Spleen (tissue), 11 donors: ENCODE measurements around the gene USP24. TPM values are rescaled to one million over a fixed set of nuclear protein-coding genes. Genes with fewer than 3 reads are reported as not detected.
"Not testable (repeated sequence)": the region's sequence is repeated elsewhere in the genome, so short reads cannot be mapped to it uniquely, and the experiment has no call there.

Source experiments
- DNase-seq: peaks from one replicate; pipeline ENCODE4 v3.0.0-alpha.2; 2020
- H3K27ac ChIP-seq, 8 donors: fragments of 200-600 bp; sonication (generic) in 7 of 8; 1 replicate in 4 of 8; 2 replicates in 4 of 8; pipeline versions ENCODE4 v1.5.0 to v1.8.0; 2016 to 2021; ENCODE audit warnings: inconsistent platforms in 4 of 8, mild to moderate bottlenecking in 4 of 8, moderate library complexity in 1 of 8
- H3K27me3 ChIP-seq, 7 donors: fragments of 200-600 bp; sonication (generic) in 6 of 7; replicated peaks in 1 of 7; 1 replicate in 4 of 7; 2 replicates in 3 of 7; pipeline versions ENCODE4 v1.5.0 to v1.8.0; 2016 to 2021; ENCODE audit warnings: inconsistent platforms in 3 of 7, mild to moderate bottlenecking in 1 of 7
- H3K36me3 ChIP-seq, 6 donors: fragments of 200-600 bp; sonication (generic) in 5 of 6; 1 replicate in 4 of 6; 2 replicates in 2 of 6; pipeline versions ENCODE4 v1.5.0 to v1.8.0; 2016 to 2021; ENCODE audit warnings: inconsistent platforms in 2 of 6
- H3K4me1 ChIP-seq, 6 donors: fragments of 200-600 bp; sonication (generic) in 5 of 6; 1 replicate in 3 of 6; 2 replicates in 3 of 6; pipeline versions ENCODE4 v1.5.0 to v1.8.0; 2016 to 2021; ENCODE audit warnings: inconsistent platforms in 3 of 6
- H3K4me3 ChIP-seq, 8 donors: fragments of 200-600 bp; sonication (generic) in 7 of 8; 1 replicate in 4 of 8; 2 replicates in 4 of 8; pipeline versions ENCODE4 v1.5.0 to v1.8.0; 2016 to 2021; ENCODE audit warnings: inconsistent platforms in 4 of 8, mild to moderate bottlenecking in 4 of 8, moderate library complexity in 2 of 8
- H3K9me3 ChIP-seq, 8 donors: fragments of 200-600 bp; sonication (generic) in 7 of 8; 1 replicate in 4 of 8; 2 replicates in 4 of 8; pipeline versions ENCODE4 v1.5.0 to v1.8.0; 2016 to 2021; ENCODE audit warnings: inconsistent platforms in 4 of 8
- CTCF ChIP-seq, 11 experiments: fragments of 200-600 bp in 7 of 11; fragments of 450-650 bp in 4 of 11; sonication (generic) in 4 of 11; IDR thresholded peaks in 8 of 11; conservative IDR thresholded peaks in 3 of 11; 1 replicate in 7 of 11; 2 replicates in 4 of 11; pipeline versions ENCODE4 v1.4.0 to v1.8.0; 2016 to 2021; ENCODE audit warnings: antibody characterized with exemption in 11 of 11, inconsistent platforms in 4 of 11, mild to moderate bottlenecking in 1 of 11
- POLR2A ChIP-seq, 3 donors: fragments of 450-650 bp; IDR thresholded peaks; one replicate each; pipeline ENCODE4 v1.5.1; 2017; ENCODE audit warnings: antibody characterized with exemption in 3 of 3, mild to moderate bottlenecking in 1 of 3
- POLR2AphosphoS5 ChIP-seq, 3 donors: sonication (generic); formaldehyde crosslinking; IDR thresholded peaks; one replicate each; pipeline ENCODE4 v1.5.1; 2017; ENCODE audit warnings: antibody characterized with exemption in 3 of 3
- WGBS, 5 donors: extraction: QIAGEN DNeasy Blood & Tissue Kit in 3 of 5; methylation state at CpG; one replicate each; pipeline versions ENCODE4 v1.1.5 to v1.1.7; 2013 to 2018; 5-methylcytosine and 5-hydroxymethylcytosine counted together
- intact Hi-C: fragments of 100-400 bp; cut with DNase I; formaldehyde crosslinking; loops from one replicate; pipeline ENCODE4 v1.15.0; 2023; ENCODE audit warnings: low total_unique reads
- microRNA-seq, 3 donors: library from miRNA; unstranded; fragments of <30 nt; microRNA quantifications; one replicate each; pipeline versions ENCODE4 to v1.1.0, GENCODE V29; 2019 to 2020
- polyA plus RNA-seq, 3 donors: library from polyadenylated mRNA; stranded (reverse); fragments of 200-250 nt; gene quantifications; one replicate each; pipeline ENCODE4 v1.2.1, GENCODE V29; 2013
- small RNA-seq, 4 donors: library from RNA; depleted of rRNA; stranded (forward); fragments of <200 nt; gene quantifications; one replicate each; pipeline ENCODE3, GENCODE V24; 2016
- total RNA-seq, 7 donors: library from RNA; depleted of rRNA in 3 of 7; stranded (reverse); fragments of >200 nt in 3 of 7; fragmentation: NEBNext Ultra II Directional in 4 of 7; extraction: Animal tissue kit (Norgen Biotek cat#: 25700) in 4 of 7; gene quantifications; one replicate each; pipeline versions ENCODE4 v1.1.0 to v1.2.1, GENCODE V29; 2016 to 2021
- donor health status: healthy with polysubstance abuse.
- donor health status: DM: no; HTN: no; CAD: no; lungs with moderate emphysema.
- donor health status: DM: no; HTN: no; CAD: no.
- donor health status: Bipolar disorder and iron deficiency.
- donor health status: healthy.
- donor health status: DM: no; HTN: no; CAD: no.
- donor health status: DM: yes; HTN: yes; CAD: no.

The USP24 gene
- total and polyA plus RNA-seq, 10 donors = 11.6 to 94.5 (median 70.1) TPM

GRCh38 chr1:55024163-55024562 is 191.0 kb downstream of the USP24 start:
- H3K4me1 ChIP-seq = peaks cover 0 to 11% (median 6%) of the 10 kb centered on the region in 6 donors
- peak; percentile 33 for DNase-seq
- H3K9me3 ChIP-seq, H3K27ac ChIP-seq, intact Hi-C loops, H3K4me3 ChIP-seq, H3K36me3 ChIP-seq: not testable (repeated sequence)
- WGBS, 5 donors = 81 to 94% (median 83%) methylated on average over 7 to 10 of the region's 10 CpGs
- peaks cover 0 to 10% (median 0%) of the 10 kb centered on the region in 7 donors for H3K27me3 ChIP-seq

DNA sequence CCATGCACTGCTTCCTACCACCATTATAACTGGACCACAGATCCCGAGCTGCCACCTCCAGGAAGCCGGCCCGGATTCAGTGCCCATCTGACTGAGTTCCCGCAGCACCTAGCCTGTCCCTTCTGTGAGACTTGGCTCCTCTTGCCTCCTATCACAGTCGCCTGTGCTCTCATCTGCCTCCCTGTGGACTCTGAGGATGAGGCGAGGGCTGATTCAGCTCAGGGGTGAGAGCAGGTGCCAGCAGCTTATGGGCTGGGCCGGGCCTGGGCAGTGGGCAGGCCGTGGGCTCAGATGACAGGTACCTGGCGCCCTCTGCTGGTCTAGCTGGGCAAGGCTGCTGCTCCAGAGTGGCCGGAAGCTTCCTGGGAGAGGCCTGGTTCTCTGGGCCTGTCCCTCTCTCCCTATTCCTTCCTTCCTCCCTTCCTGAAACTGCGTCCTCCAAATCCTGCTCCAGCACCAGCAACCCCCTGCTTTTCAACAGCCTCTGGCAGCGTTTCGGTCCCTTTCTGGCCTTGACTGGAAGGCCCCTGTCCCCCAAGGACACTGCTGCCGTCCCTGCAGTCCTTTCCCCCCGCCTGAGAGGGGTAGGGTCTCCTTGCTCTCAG is 193.1 kb downstream of the USP24 start:
- peaks cover 0 to 17% (median 0%) of the 10 kb centered on the region in 7 donors for H3K27me3 ChIP-seq
- WGBS, 5 donors = 46 to 55% (median 48%) methylated on average over 15 of the region's 15 CpGs
- peaks cover 0 to 11% (median 6%) of the 10 kb centered on the region in 6 donors for H3K4me1 ChIP-seq
- peak overlapping the region in 5 of 8 donors; percentile 5 to 65 (median 48) for H3K27ac ChIP-seq
- peak; percentile 91 for DNase-seq
- intact Hi-C loops = no loop called here
- H3K4me3 ChIP-seq = no peak overlapping the region
- no peak for TF ChIP-seq POLR2A (IDR thresholded peaks at IDR 0.05)
- peak in 2 of 3 donors; percentile 22 to 43 for TF ChIP-seq POLR2AphosphoS5 (IDR thresholded peaks at IDR 0.05)
- TF ChIP-seq CTCF (IDR thresholded peaks at IDR 0.05 in 8 of 11, conservative IDR thresholded peaks at IDR 0.05 in 3 of 11) = peak; percentile 60 to 92 (median 79)
- no peaks in the 10 kb centered on the region for H3K9me3 ChIP-seq
- no peaks in the 10 kb centered on the region for H3K36me3 ChIP-seq

- no peaks in the 10 kb centered on the region for H3K9me3 ChIP-seq
- H3K27ac ChIP-seq = no peak overlapping the region
- H3K36me3 ChIP-seq = no peaks in the 10 kb centered on the region
- H3K4me3 ChIP-seq = no peak overlapping the region
- peaks cover 0 to 11% (median 6%) of the 10 kb centered on the region in 6 donors for H3K4me1 ChIP-seq
- peaks cover 0 to 32% (median 0%) of the 10 kb centered on the region in 7 donors for H3K27me3 ChIP-seq
- TF ChIP-seq POLR2A (IDR thresholded peaks at IDR 0.05) (no peak), CTCF (IDR thresholded peaks at IDR 0.05 in 8 of 11, conservative IDR thresholded peaks at IDR 0.05 in 3 of 11) (no peak), POLR2AphosphoS5 (IDR thresholded peaks at IDR 0.05) (no peak)
- WGBS, 5 donors = 82 to 88% (median 87%) methylated on average over 9 of the region's 9 CpGs
- intact Hi-C loops = no loop called here
- peak; percentile 34 for DNase-seq
These were observed 196.8 kb downstream of the USP24 start for GRCh38 chr1:55018395-55018794.

Small RNAs within 50 kb of the gene (microRNA-seq; reads per million reads assigned to microRNA genes)
- gene MIR4422 = 1.8 to 5.1 (median 4.0) reads per million in 3 donors

Small RNAs within 50 kb of the gene (small RNA-seq; reads per million reads assigned to genes)
- 0 to 0.14 (median 0.06) reads per million in 4 donors for gene MIR4422

Other genes starting within 250 kb of the USP24 start
- 1 to 10 TPM in 2 of 7 donors, under 1 TPM in 2, not detected in 3; 0.44 to 2.1 (median 1.4) TPM for gene TMEM61, start 234.7 kb downstream of the USP24 start, total RNA-seq
- gene TMEM61, start 234.7 kb downstream of the USP24 start, polyA plus RNA-seq = under 1 TPM in 1 of 3 donors, not detected in 2; 0.19 TPM
- gene BSND, start 216.4 kb downstream of the USP24 start, total RNA-seq = under 1 TPM in 3 of 7 donors, not detected in 4; 0.09 to 0.20 (median 0.15) TPM
- gene BSND, start 216.4 kb downstream of the USP24 start, polyA plus RNA-seq = under 1 TPM in 2 of 3 donors, not detected in 1; 0.02 to 0.03 TPM
- under 1 TPM in 5 of 7 donors, not detected in 2; 0.10 to 0.85 (median 0.18) TPM for gene PCSK9, start 175.8 kb downstream of the USP24 start, total RNA-seq
- gene PCSK9, start 175.8 kb downstream of the USP24 start, polyA plus RNA-seq = under 1 TPM in 2 of 3 donors, not detected in 1; 0.03 to 0.26 TPM